AG09319 (cell line): ENCODE results near the gene DLK2.

Experiments used
- DNase-seq: peaks from one replicate; pipeline ENCODE4 v3.0.0-alpha.2; 2010; ENCODE audit warnings: low read depth; ENCODE audit errors: extremely low read depth
- TF ChIP-seq, protein P1 (sequence below): IDR thresholded peaks from 2 replicates; pipeline ENCODE4 v1.5.1; 2011; ENCODE audit warnings: low read depth, mild to moderate bottlenecking, inconsistent platforms, low read length, moderate library complexity

The DLK2 gene

DNA sequence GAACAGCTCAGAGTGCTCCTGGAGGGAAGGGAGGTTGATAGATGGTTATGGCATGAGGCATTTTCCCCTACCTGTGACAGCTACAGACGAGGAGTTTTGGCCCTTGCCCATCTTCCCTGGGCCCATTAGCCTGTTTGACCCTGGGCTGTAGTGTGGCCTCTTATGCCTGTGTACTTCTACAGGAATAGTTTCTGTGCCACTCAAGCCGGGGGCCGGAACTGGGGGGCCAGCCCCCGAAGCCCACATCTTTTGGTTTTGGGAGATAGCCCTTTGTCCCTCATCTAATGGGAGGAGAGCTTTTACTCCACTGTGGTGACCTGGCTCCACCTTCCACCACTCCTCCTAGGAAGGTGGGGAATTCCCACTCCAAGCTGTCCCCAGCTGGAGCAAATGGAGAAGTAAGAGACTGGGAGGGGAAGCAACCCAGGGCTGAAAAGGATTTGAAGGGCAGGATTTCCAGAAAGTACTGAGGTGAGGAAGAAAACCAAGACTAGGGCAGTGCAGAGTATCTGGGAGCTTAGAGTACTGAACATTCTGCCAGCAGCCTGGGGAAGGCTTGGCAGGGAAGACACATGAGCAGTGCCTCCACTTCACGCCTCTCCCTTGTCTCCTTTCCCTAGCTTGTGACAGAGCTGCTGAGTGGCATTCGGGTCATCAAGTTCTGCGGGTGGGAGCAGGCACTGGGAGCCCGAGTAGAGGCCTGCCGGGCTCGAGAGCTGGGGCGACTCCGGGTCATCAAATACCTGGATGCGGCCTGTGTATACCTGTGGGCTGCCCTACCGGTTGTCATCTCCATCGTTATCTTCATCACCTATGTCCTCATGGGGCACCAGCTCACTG lies 21.1 kb downstream of the DLK2 start:
- TF ChIP-seq, protein P1, sequence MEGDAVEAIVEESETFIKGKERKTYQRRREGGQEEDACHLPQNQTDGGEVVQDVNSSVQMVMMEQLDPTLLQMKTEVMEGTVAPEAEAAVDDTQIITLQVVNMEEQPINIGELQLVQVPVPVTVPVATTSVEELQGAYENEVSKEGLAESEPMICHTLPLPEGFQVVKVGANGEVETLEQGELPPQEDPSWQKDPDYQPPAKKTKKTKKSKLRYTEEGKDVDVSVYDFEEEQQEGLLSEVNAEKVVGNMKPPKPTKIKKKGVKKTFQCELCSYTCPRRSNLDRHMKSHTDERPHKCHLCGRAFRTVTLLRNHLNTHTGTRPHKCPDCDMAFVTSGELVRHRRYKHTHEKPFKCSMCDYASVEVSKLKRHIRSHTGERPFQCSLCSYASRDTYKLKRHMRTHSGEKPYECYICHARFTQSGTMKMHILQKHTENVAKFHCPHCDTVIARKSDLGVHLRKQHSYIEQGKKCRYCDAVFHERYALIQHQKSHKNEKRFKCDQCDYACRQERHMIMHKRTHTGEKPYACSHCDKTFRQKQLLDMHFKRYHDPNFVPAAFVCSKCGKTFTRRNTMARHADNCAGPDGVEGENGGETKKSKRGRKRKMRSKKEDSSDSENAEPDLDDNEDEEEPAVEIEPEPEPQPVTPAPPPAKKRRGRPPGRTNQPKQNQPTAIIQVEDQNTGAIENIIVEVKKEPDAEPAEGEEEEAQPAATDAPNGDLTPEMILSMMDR: no peak
- no peak for DNase-seq

DNA sequence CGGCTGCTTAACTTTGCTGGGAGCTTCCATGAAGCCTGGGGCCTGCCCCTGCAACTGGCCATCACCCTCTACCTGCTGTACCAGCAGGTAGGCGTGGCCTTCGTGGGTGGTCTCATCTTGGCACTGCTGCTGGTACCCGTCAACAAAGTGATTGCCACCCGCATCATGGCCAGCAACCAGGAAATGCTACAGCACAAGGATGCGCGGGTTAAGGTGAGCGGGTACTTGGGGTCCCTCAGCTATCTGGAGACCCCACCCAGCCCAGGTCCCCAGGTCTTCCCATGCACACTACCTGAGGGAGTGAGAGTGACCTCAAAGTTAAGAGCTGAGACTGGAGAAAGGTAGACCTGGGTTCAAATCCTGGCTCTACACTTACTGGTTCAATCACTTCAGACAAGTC lies 22.2 kb downstream of the DLK2 start:
- no peak for DNase-seq
- TF ChIP-seq, protein P1: no peak

DNA sequence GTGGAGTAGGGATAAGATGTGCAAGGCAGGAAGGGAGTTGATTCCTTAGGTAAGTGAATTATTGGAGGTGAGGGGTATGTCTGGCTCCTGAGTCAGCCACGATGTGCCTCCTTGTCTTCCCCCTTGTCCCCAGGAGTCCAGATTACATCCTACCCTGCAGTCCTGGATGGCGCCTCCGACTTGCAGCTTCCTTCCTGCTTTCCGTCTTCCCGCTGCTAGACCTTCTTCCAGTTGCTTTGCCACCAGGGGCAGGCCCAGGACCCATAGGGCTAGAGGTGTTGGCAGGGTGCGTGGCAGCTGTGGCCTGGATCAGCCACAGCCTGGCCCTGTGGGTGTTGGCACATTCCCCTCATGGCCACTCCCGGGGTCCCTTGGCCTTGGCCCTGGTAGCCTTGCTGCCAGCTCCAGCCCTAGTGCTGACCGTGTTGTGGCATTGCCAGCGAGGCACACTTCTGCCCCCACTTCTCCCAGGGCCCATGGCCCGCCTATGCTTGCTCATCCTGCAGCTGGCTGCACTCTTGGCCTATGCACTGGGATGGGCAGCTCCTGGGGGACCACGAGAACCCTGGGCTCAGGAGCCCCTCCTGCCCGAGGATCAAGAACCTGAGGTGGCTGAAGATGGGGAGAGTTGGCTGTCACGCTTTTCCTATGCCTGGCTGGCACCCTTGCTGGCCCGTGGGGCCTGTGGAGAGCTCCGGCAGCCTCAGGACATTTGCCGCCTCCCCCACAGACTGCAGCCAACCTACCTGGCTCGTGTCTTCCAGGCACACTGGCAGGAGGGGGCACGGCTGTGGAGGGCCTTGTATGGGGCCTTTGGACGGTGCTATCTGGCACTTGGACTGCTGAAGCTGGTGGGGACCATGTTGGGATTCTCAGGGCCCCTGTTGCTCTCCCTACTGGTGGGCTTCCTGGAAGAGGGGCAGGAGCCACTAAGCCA lies 23.1 kb downstream of the DLK2 start:
- TF ChIP-seq, protein P1: no peak
- DNase-seq: no peak

DNA sequence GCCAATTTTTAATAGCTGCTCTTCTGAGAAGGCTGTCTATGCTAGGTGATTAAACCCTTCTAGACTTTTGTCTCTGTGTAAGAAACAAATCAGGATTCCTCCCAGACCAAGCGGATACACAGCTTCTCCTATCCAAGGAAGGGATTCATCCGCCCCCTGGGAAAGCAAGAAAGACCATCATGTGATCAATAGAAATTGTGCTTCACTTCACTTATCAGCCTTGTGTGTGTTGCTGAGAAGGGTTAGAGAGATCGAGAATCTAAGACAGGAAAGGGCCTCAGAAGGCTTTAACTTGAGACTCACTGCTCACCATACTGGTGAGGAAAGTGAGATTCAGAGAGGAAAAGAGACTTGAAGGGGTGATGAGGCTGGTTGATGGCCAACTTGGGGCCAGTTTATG lies 26.5 kb downstream of the DLK2 start:
- DNase-seq: no peak
- TF ChIP-seq, protein P1: no peak

DNA sequence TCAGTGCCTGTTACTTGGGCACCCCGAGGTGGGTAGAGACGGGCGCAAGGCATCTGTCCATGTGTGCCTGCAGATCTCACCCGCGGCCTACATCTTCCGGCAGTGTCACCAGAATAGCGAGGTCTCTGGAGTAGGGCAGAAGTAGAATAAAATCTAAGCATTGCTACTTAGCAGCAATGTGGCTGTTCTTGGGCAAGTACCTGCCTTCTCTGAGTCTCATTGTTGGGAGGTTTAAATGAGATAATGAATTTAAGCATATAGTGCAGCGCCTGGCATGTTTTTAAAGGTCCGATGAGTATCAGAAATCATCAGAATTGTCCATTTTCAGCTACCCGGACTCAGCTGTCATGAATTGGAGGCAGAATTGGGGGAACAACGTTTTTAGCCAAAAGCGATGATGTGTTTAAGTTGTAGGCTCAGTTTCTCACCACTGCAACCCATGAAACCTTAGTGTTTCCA lies 27.2 kb downstream of the DLK2 start:
- TF ChIP-seq, protein P1: no peak
- DNase-seq: no peak

DNA sequence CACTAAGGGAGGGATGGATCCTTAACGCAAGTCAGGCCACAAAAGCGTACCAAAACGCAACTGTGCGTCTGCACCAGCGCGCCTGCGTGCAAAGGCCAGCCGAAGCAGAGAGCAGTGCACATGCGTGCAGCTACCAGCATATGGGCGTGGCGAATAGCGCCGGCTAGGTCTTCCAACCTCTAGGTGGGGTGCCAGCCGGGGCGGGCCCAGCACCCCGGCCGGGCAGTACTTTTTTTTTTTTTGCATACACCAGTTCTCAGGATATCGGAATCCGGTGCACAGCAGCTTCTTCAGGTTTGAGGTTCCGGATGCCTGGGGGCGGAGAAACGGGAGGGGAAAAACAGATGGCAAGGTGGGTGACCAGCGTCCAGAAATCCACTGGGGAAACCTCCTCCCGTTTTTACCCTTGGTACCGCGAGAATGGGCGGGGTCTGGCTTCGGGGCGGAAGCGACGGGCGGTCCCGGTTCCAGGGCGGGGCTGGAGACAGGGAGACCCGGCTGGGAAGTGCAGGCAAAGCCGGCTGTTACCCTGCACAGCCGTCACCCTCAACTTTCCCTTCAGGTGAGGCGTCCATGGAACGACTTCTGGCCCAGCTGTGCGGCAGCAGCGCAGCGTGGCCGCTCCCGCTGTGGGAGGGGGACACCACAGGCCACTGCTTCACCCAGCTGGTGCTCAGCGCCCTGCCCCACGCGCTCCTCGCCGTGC lies 27.8 kb downstream of the DLK2 start, which contains the start of gene ABCC10:
TSS of gene ABCC10 (plus strand) at position 136 of the 706 bp plus-strand sequence. CDS start at position 574, 438 bp downstream.
- TF ChIP-seq, protein P1: peak; percentile 47
- DNase-seq: peak; percentile 87
